Esophagus muscularis mucosa (tissue), 4 donors: ENCODE measurements around the gene STK10. TPM values are rescaled to one million over a fixed set of nuclear protein-coding genes. Genes with fewer than 3 reads are reported as not detected.
"Not testable (repeated sequence)": the region's sequence is repeated elsewhere in the genome, so short reads cannot be mapped to it uniquely, and the experiment has no call there.

Experiments used
- DNase-seq: peaks from one replicate; pipeline ENCODE4 v3.0.0-alpha.2; 2017; ENCODE audit errors: extremely low spot score
- H3K27ac ChIP-seq, 4 donors: fragments of 200-600 bp; sonication (generic); replicated peaks in 1 of 4; 1 replicate in 3 of 4; 2 replicates in 1 of 4; pipeline ENCODE4 v1.5.1; 2016 to 2019; ENCODE audit warnings: mild to moderate bottlenecking in 1 of 4
- H3K27me3 ChIP-seq, 4 donors: fragments of 200-600 bp; sonication (generic); one replicate each; pipeline versions ENCODE4 v1.5.1 to v1.6.0; 2016 to 2019
- H3K36me3 ChIP-seq, 4 donors: fragments of 200-600 bp; sonication (generic); one replicate each; pipeline ENCODE4 v1.5.1; 2016 to 2019
- H3K4me1 ChIP-seq, 4 donors: fragments of 200-600 bp; sonication (generic); one replicate each; pipeline ENCODE4 v1.5.1; 2016 to 2019
- H3K4me3 ChIP-seq, 4 donors: fragments of 200-600 bp; sonication (generic); 1 replicate in 2 of 4; 2 replicates in 2 of 4; pipeline ENCODE4 v1.5.1; 2016 to 2019; ENCODE audit warnings: mild to moderate bottlenecking in 4 of 4, moderate library complexity in 1 of 4
- H3K9me3 ChIP-seq, 4 donors: fragments of 200-600 bp; sonication (generic); 1 replicate in 3 of 4; 2 replicates in 1 of 4; pipeline ENCODE4 v1.5.1; 2016 to 2019
- EP300 ChIP-seq: sonication (generic); formaldehyde crosslinking; IDR thresholded peaks from one replicate; pipeline ENCODE4 v1.6.1; 2017; ENCODE audit warnings: antibody characterized with exemption
- POLR2A ChIP-seq: fragments of 450-650 bp; IDR thresholded peaks from one replicate; pipeline ENCODE4 v1.6.1; 2017; ENCODE audit warnings: antibody characterized with exemption, moderate library complexity, mild to moderate bottlenecking, low read depth
- POLR2AphosphoS5 ChIP-seq, 2 donors: sonication (generic); formaldehyde crosslinking; IDR thresholded peaks; one replicate each; pipeline ENCODE4 v1.6.1; 2017; ENCODE audit warnings: antibody characterized with exemption in 2 of 2
- WGBS: methylation state at CpG from one replicate; pipeline ENCODE4 v1.1.5; 2018; 5-methylcytosine and 5-hydroxymethylcytosine counted together
- intact Hi-C: fragments of 100-400 bp; cut with DNase I; formaldehyde crosslinking; loops from one replicate; pipeline ENCODE4 v1.15.1; 2023
- total RNA-seq, 4 donors: library from RNA; depleted of rRNA; stranded (reverse); fragments of >200 nt; gene quantifications; one replicate each; pipeline versions ENCODE4 v1.1.0 to v1.2.1, GENCODE V29; 2016
- TF ChIP-seq, protein P1 (sequence below), 3 experiments: fragments of 200-600 bp in 2 of 3; fragments of 450-650 bp in 1 of 3; sonication (generic) in 2 of 3; IDR thresholded peaks; one replicate each; pipeline ENCODE4 v1.5.1; 2017 to 2019; ENCODE audit warnings: antibody characterized with exemption in 3 of 3, mild to moderate bottlenecking in 2 of 3, moderate library complexity in 1 of 3

Gene STK10
- total RNA-seq, 4 donors from 2014 or later, result 18.8 to 21.8 (median 19.4) TPM

- WGBS, result 24% methylated on average over 2 of the region's 2 CpGs
- H3K27me3 ChIP-seq, result no peaks in the 10 kb centered on the region
- H3K27ac ChIP-seq, result no peak overlapping the region
- no peak for DNase-seq
- no peak overlapping the region for H3K4me3 ChIP-seq
- intact Hi-C loops, result loop anchor here (10.0 kb wide), 1 partner anchor 410 kb away; no protein-coding TSS in a partner anchor
- H3K4me1 ChIP-seq, result peaks cover 0 to 3% (median 1%) of the 10 kb centered on the region in 4 donors
- no peak for TF ChIP-seq POLR2A
- TF ChIP-seq, protein P1, sequence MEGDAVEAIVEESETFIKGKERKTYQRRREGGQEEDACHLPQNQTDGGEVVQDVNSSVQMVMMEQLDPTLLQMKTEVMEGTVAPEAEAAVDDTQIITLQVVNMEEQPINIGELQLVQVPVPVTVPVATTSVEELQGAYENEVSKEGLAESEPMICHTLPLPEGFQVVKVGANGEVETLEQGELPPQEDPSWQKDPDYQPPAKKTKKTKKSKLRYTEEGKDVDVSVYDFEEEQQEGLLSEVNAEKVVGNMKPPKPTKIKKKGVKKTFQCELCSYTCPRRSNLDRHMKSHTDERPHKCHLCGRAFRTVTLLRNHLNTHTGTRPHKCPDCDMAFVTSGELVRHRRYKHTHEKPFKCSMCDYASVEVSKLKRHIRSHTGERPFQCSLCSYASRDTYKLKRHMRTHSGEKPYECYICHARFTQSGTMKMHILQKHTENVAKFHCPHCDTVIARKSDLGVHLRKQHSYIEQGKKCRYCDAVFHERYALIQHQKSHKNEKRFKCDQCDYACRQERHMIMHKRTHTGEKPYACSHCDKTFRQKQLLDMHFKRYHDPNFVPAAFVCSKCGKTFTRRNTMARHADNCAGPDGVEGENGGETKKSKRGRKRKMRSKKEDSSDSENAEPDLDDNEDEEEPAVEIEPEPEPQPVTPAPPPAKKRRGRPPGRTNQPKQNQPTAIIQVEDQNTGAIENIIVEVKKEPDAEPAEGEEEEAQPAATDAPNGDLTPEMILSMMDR (IDR thresholded peaks at IDR 0.05), result no peak
- TF ChIP-seq EP300, result no peak
- TF ChIP-seq POLR2AphosphoS5 (IDR thresholded peaks at IDR 0.05), result no peak
- H3K36me3 ChIP-seq, result no peaks in the 10 kb centered on the region
- no peaks in the 10 kb centered on the region for H3K9me3 ChIP-seq
These were observed 153.0 kb downstream of the STK10 start for GRCh38 chr5:172035049-172035448.

GRCh38 chr5:172031894-172032461, 156.0 kb downstream of the STK10 start:
- DNase-seq, result no peak
- 100% methylated on average over 4 of the region's 4 CpGs for WGBS
- intact Hi-C loops, result loop anchor here (10.0 kb wide), 1 partner anchor 407 kb away; no protein-coding TSS in a partner anchor

DNA sequence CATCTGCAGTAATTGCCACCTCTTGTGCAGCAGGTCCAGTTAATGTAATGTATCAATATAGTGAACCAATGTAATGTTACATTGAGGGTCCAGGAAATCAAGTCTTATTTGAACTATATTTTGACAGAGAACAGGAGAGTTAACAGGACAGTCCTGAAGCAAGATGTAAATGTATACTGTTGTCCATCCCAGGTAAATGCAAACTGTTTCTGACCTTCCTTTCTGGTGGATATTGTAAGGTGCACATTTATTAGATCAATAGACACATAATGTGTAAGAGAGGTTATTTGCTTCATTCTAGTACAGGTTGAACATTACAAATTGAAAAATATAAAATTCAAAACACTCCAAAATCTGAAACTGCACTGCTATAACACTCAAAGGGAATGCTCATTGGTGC, 158.1 kb downstream of the STK10 start:
- H3K4me1 ChIP-seq, result no peaks in the 10 kb centered on the region
- H3K9me3 ChIP-seq, result no peaks in the 10 kb centered on the region
- no peak for DNase-seq
- TF ChIP-seq, protein P1 (IDR thresholded peaks at IDR 0.05), result no peak
- TF ChIP-seq POLR2AphosphoS5 (IDR thresholded peaks at IDR 0.05) (no peak), POLR2A (no peak)
- H3K4me3 ChIP-seq, result no peak overlapping the region
- H3K36me3 ChIP-seq, result no peaks in the 10 kb centered on the region
- H3K27me3 ChIP-seq, result no peaks in the 10 kb centered on the region
- no peak overlapping the region for H3K27ac ChIP-seq
- intact Hi-C loops, result loop anchor here (10.0 kb wide), 1 partner anchor 405 kb away; no protein-coding TSS in a partner anchor

More at GRCh38 chr5:172031894-172032461, 156.0 kb downstream of the STK10 start:
- H3K27me3 ChIP-seq, result no peaks in the 10 kb centered on the region
- TF ChIP-seq EP300 (no peak), POLR2A (no peak), POLR2AphosphoS5 (IDR thresholded peaks at IDR 0.05) (no peak)
- TF ChIP-seq, protein P1 (IDR thresholded peaks at IDR 0.05), result no peak
- H3K36me3 ChIP-seq, result no peaks in the 10 kb centered on the region
- no peak overlapping the region for H3K4me3 ChIP-seq
- no peaks in the 10 kb centered on the region for H3K4me1 ChIP-seq
- H3K9me3 ChIP-seq, result no peaks in the 10 kb centered on the region
- no peak overlapping the region for H3K27ac ChIP-seq

DNA sequence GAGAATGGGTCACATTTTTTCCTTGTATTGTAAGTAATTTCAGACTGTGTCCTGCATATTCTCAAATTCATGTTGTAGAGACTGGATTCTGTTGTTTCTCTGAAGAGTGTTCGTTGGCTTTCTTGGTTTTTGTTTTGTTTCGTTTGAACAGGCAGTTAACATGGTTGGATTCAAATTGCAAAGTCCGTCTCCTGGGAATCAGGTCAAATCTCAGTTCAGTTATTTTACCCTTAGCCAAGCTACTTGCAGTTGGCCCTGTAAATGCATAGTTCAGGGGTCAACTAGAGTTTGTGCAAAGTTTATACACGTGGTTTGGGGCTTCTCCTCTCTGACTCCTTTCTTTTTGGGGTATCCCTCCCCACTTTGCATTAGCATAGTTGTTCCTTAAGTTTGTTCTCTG, 159.9 kb downstream of the STK10 start:
- no peak overlapping the region for H3K4me3 ChIP-seq
- no peak overlapping the region for H3K27ac ChIP-seq
- no peaks in the 10 kb centered on the region for H3K4me1 ChIP-seq
- no peaks in the 10 kb centered on the region for H3K9me3 ChIP-seq
- no peaks in the 10 kb centered on the region for H3K27me3 ChIP-seq
- intact Hi-C loops, result no loop called here
- DNase-seq, result no peak
- no peaks in the 10 kb centered on the region for H3K36me3 ChIP-seq
- TF ChIP-seq POLR2A (no peak), EP300 (no peak), POLR2AphosphoS5 (IDR thresholded peaks at IDR 0.05) (no peak)
- TF ChIP-seq, protein P1 (IDR thresholded peaks at IDR 0.05), result no peak
- WGBS, result 79% methylated on average over 4 of the region's 4 CpGs

DNA sequence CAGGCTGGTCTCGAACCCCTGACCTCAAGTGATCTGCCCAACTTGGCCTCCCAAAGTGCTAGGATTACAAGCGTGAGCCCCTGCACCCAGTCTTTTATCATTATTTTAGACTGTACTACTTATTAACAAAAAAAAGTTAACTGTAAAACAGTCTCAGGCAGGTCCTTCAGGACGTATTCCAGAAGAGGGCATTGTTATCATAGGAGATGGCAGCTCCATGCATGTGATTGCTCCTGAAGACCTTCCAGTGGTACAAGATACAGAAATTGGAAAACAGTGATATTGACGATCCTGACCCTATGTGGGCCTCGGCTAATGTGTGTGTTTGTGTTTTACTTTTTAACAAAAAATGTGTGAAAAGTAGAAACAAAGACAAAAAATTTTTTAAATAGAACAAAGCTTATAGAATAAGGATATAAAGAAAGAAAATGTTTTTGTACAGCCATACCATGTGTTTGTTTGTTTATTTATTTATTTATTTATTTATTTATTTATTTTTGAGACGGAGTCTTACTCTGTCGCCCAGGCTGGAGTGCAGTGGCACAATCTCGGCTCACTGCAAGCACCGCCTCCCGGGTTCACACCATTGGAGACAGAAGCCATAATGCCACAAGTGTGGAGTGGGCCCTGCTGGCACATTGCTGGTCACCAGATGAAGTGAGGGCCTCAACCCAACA, 167.8 kb downstream of the STK10 start:
- H3K4me3 ChIP-seq, H3K9me3 ChIP-seq, H3K27ac ChIP-seq, H3K36me3 ChIP-seq, DNase-seq, H3K4me1 ChIP-seq, H3K27me3 ChIP-seq, intact Hi-C loops: not testable (repeated sequence)
- WGBS, result 83% methylated on average over 10 of the region's 10 CpGs
